Fibroblast of pulmonary artery (primary cell): ENCODE measurements around the gene MAPK9.

ENCODE experiments used
- DNase-seq: peaks from one replicate; pipeline ENCODE4 v3.0.0-alpha.2; 2010; ENCODE audit warnings: low read depth
- H3K4me3 ChIP-seq: replicated peaks from 2 replicates; pipeline ENCODE4 v1.5.1; 2011; ENCODE audit warnings: low read depth, mild to moderate bottlenecking, control low read depth, low read length, moderate library complexity
- TF ChIP-seq, protein P1 (sequence below): IDR thresholded peaks from 2 replicates; pipeline ENCODE4 v1.5.1; 2011; ENCODE audit warnings: mild to moderate bottlenecking, control low read depth, low read length, inconsistent platforms; ENCODE audit errors: missing control alignments

The MAPK9 gene

GRCh38 chr5:180241600-180241999 lies 50.3 kb downstream of the MAPK9 start:
- TF ChIP-seq, protein P1, sequence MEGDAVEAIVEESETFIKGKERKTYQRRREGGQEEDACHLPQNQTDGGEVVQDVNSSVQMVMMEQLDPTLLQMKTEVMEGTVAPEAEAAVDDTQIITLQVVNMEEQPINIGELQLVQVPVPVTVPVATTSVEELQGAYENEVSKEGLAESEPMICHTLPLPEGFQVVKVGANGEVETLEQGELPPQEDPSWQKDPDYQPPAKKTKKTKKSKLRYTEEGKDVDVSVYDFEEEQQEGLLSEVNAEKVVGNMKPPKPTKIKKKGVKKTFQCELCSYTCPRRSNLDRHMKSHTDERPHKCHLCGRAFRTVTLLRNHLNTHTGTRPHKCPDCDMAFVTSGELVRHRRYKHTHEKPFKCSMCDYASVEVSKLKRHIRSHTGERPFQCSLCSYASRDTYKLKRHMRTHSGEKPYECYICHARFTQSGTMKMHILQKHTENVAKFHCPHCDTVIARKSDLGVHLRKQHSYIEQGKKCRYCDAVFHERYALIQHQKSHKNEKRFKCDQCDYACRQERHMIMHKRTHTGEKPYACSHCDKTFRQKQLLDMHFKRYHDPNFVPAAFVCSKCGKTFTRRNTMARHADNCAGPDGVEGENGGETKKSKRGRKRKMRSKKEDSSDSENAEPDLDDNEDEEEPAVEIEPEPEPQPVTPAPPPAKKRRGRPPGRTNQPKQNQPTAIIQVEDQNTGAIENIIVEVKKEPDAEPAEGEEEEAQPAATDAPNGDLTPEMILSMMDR: no peak
- DNase-seq: no peak
- H3K4me3 ChIP-seq: no peak overlapping the region

GRCh38 chr5:180238631-180239030 lies 53.3 kb downstream of the MAPK9 start:
- TF ChIP-seq, protein P1: no peak
- H3K4me3 ChIP-seq: no peak overlapping the region
- DNase-seq: no peak

- TF ChIP-seq, protein P1: no peak
- DNase-seq: no peak
- H3K4me3 ChIP-seq: no peak overlapping the region
These were observed 56.0 kb downstream of the MAPK9 start for GRCh38 chr5:180235846-180236245.

DNA sequence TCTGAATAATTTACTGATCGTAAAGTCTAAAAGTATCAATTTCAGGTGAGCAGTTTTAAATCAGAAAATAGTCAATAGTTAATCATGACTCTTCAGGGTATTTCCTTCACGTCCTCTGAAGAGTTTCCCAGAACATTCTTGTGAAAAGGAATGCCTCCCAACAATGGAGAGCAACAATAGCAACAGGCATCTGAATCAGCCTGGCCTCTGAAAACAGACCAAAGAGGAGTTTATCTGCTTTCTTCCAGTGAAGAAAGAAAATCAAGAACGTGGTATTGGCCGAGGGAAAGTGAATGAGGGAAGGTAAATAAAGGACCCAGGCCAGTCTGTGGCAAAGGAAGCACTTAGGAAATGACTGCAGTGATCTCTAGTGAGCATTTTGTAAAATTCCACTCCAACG lies 56.8 kb downstream of the MAPK9 start:
- TF ChIP-seq, protein P1: no peak
- DNase-seq: no peak

DNA sequence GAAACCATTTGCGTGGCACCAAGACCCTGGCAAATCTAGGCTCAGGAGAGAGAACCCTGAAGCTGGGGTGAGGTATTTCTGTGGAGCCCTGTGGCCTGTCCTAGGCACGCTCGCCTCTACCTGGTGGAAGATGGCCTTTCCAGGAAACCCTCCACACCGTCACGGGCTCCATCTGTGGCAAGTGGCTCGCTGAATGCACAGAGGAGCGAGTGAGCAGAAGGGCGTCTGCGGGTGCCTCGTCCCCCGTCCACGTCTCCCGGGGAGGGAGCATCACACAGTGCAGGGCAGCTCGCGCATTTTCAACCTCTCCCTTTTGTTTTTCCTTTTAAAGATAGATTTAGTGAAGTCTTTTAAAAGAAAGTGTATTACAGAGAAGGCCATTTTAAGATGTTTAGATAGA lies 57.6 kb downstream of the MAPK9 start:
- H3K4me3 ChIP-seq: no peak overlapping the region
- TF ChIP-seq, protein P1: no peak
- no peak for DNase-seq

More for the DNA sequence above, 56.8 kb downstream of the MAPK9 start:
- no peak overlapping the region for H3K4me3 ChIP-seq

DNA sequence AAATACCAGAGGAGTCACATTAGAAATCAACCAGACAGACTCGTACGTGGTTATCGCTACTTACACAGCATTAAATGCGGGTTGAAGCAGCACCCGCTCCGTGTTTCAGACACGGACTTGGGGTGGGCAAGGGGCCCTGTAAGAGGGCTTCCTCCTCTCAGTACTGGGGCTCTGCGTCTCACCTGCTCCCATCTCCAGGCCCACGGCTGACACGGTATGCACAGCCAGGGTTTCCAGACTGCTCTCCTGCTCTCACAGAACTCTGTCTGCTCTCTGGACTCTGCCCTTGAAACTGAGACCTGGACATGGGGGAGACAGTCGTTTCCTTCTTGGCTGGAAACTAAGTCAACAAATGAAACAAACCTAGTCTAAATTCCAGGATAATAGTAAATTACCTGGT lies 58.2 kb downstream of the MAPK9 start:
- no peak for DNase-seq
- TF ChIP-seq, protein P1: no peak
- H3K4me3 ChIP-seq: no peak overlapping the region

DNA sequence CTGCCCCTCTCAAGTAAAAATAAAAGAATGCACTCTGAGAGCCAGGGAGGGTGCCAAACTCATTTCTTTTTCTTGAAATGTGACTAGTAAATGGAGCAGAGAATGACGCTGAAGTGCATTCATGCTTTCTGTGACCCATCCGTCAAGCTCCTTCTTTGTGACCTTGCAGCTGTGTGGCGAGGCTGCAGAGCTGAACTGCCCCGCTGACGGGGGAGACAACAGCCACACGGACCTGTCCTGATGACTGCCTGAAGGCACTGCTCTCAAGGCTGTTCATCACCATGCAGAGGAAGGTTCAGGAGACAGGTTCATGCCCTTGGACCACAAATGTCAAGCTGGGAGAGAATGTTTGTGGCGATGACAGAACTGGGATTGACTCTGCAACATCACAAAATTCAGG lies 61.9 kb downstream of the MAPK9 start:
- H3K4me3 ChIP-seq: no peak overlapping the region
- TF ChIP-seq, protein P1: no peak
- no peak for DNase-seq
